ENCODE results near the gene ZNF512. TPM values are rescaled to one million over a fixed set of nuclear protein-coding genes. Genes with fewer than 3 reads are reported as not detected.
A peak's percentile ranks its signal among the peaks of the same experiment; 100 is the strongest.

ZNF512 gene
- total and polyA plus RNA-seq, 9 of the 15 experiments (the other 6 are each of a cell fraction or from before 2014, with no cell fraction given) = 24.7 to 101 (median 65.9) TPM

- POLR2A ChIA-PET = interaction anchor here (0.9 to 2.3 kb wide), 9 partner anchors 9 to 238 kb away, joined by 3 to 8 read pairs (median 3); partner anchors contain the start of genes CCDC121, GPN1, PPM1G and SLC4A1AP
- no peak overlapping the region for H3K4me3 ChIP-seq
- H3K27me3 ChIP-seq (ENCODE audit: control insufficient read depth in 2 of 2, insufficient read depth in 2 of 2, low read length in 2 of 2) = no peaks in the 10 kb centered on the region
- TF ChIP-seq RBM15 (IDR thresholded peaks at IDR 0.05; ENCODE audit: insufficient read depth, low read length) (no peak), SIRT6 (IDR thresholded peaks at IDR 0.05; ENCODE audit: low read depth, low read length) (no peak), HDGF (IDR thresholded peaks at IDR 0.05) (no peak), LCOR (CRISPR knock-in tag; IDR thresholded peaks at IDR 0.05) (no peak), ZNF668 (CRISPR knock-in tag; IDR thresholded peaks at IDR 0.05) (no peak), ZNF282 (CRISPR knock-in tag; IDR thresholded peaks at IDR 0.05) (no peak), SIX5 (IDR thresholded peaks at IDR 0.05; ENCODE audit: borderline replicate concordance in 1 of 2, insufficient read depth in 1 of 2, low read depth in 1 of 2, low read length in 2 of 2) (no peak), ZBTB8A (IDR thresholded peaks at IDR 0.05; ENCODE audit: partially characterized antibody) (no peak), NR1H2 (CRISPR knock-in tag; IDR thresholded peaks at IDR 0.05) (no peak)
- TF ChIP-seq, protein P1, sequence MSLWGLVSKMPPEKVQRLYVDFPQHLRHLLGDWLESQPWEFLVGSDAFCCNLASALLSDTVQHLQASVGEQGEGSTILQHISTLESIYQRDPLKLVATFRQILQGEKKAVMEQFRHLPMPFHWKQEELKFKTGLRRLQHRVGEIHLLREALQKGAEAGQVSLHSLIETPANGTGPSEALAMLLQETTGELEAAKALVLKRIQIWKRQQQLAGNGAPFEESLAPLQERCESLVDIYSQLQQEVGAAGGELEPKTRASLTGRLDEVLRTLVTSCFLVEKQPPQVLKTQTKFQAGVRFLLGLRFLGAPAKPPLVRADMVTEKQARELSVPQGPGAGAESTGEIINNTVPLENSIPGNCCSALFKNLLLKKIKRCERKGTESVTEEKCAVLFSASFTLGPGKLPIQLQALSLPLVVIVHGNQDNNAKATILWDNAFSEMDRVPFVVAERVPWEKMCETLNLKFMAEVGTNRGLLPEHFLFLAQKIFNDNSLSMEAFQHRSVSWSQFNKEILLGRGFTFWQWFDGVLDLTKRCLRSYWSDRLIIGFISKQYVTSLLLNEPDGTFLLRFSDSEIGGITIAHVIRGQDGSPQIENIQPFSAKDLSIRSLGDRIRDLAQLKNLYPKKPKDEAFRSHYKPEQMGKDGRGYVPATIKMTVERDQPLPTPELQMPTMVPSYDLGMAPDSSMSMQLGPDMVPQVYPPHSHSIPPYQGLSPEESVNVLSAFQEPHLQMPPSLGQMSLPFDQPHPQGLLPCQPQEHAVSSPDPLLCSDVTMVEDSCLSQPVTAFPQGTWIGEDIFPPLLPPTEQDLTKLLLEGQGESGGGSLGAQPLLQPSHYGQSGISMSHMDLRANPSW (CRISPR knock-in tag; IDR thresholded peaks at IDR 0.05) = no peak
- TF ChIP-seq, protein P2, sequence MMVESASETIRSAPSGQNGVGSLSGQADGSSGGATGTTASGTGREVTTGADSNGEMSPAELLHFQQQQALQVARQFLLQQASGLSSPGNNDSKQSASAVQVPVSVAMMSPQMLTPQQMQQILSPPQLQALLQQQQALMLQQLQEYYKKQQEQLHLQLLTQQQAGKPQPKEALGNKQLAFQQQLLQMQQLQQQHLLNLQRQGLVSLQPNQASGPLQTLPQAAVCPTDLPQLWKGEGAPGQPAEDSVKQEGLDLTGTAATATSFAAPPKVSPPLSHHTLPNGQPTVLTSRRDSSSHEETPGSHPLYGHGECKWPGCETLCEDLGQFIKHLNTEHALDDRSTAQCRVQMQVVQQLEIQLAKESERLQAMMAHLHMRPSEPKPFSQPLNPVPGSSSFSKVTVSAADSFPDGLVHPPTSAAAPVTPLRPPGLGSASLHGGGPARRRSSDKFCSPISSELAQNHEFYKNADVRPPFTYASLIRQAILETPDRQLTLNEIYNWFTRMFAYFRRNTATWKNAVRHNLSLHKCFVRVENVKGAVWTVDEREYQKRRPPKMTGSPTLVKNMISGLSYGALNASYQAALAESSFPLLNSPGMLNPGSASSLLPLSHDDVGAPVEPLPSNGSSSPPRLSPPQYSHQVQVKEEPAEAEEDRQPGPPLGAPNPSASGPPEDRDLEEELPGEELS (CRISPR knock-in tag; IDR thresholded peaks at IDR 0.05; ENCODE audit: borderline replicate concordance) = no peak
- peak; percentile 20; the same call in 1 of the 3 replicates for ATAC-seq
- H3K27ac ChIP-seq (ENCODE audit: extremely low read depth, low read depth, low read length) = no peak overlapping the region
- H3K36me3 ChIP-seq (ENCODE audit: control insufficient read depth, insufficient read depth, low read length) = peaks cover 77% of the 10 kb centered on the region
- H3K4me1 ChIP-seq (replicated peaks in 1 of 2; ENCODE audit: control insufficient read depth in 2 of 2, insufficient read depth in 2 of 2, low read length in 2 of 2) = peaks cover 0 to 6% of the 10 kb centered on the region in 2 experiments; a peak in 3 of 5 replicates
- no peak for DNase-seq (ENCODE audit: extremely low read depth in 1 of 4, low spot score in 3 of 4)
- H3K9me1 ChIP-seq (ENCODE audit: control insufficient read depth, insufficient read depth, low read length) = no peaks in the 10 kb centered on the region
- H2AFZ ChIP-seq (ENCODE audit: low read depth, low read length) = no peak overlapping the region
- no peaks in the 10 kb centered on the region for H3K79me2 ChIP-seq (ENCODE audit: control insufficient read depth, insufficient read depth, low read length)
- FAIRE-seq = no peak
- intact Hi-C loops (cut with micrococcal nuclease) (no loop called here), in situ Hi-C loops (cut with MboI) (no loop called here)
- no peak overlapping the region for H3K4me2 ChIP-seq (ENCODE audit: insufficient read depth, low read length)
- CTCF ChIA-PET (ENCODE audit: low intra/inter-chr PET ratio) = no interaction called here
- no peak overlapping the region for H3K9ac ChIP-seq (ENCODE audit: insufficient read depth in 1 of 2, low read depth in 2 of 2, low read length in 2 of 2)
- H4K20me1 ChIP-seq (replicated peaks; ENCODE audit: control insufficient read depth, insufficient read depth, low read length) = no peaks in the 10 kb centered on the region
- no TSS peak for BruUV-seq (replicated peaks)
- H3K9me3 ChIP-seq (replicated peaks; ENCODE audit: control insufficient read depth, insufficient read depth, low read depth, low read length) = no peaks in the 10 kb centered on the region
Measured at GRCh38 chr2:27647289-27647688, 64.4 kb downstream of the ZNF512 start.

All from K562 (cell line).